Suprapubic skin (tissue), 4 donors: ENCODE data around the gene SMOC2. TPM values are rescaled to one million over a fixed set of nuclear protein-coding genes. Genes with fewer than 3 reads are reported as not detected.

Experiments
- DNase-seq, 2 donors: peaks; one replicate each; pipeline ENCODE4 v3.0.0-alpha.2; 2019; ENCODE audit warnings: low spot score in 2 of 2
- H3K27ac ChIP-seq: fragments of 200-600 bp; sonication (generic); one replicate; pipeline ENCODE4 v1.5.1; 2019
- H3K27me3 ChIP-seq: fragments of 200-600 bp; sonication (generic); one replicate; pipeline ENCODE4 v1.5.1; 2019
- H3K36me3 ChIP-seq: fragments of 200-600 bp; sonication (generic); one replicate; pipeline ENCODE4 v1.5.1; 2019
- H3K4me1 ChIP-seq: fragments of 200-600 bp; sonication (generic); one replicate; pipeline ENCODE4 v1.5.1; 2019
- H3K4me3 ChIP-seq: fragments of 200-600 bp; sonication (generic); one replicate; pipeline ENCODE4 v1.5.1; 2019; ENCODE audit warnings: mild to moderate bottlenecking
- H3K9me3 ChIP-seq: fragments of 200-600 bp; sonication (generic); one replicate; pipeline ENCODE4 v1.5.1; 2019
- CTCF ChIP-seq, 2 donors: fragments of 200-600 bp in 1 of 2; fragments of 450-650 bp in 1 of 2; sonication (generic) in 1 of 2; IDR thresholded peaks; one replicate each; pipeline ENCODE4 v1.5.1; 2016 to 2019; ENCODE audit warnings: antibody characterized with exemption in 2 of 2, mild to moderate bottlenecking in 1 of 2, moderate library complexity in 1 of 2
- EP300 ChIP-seq: sonication (generic); formaldehyde crosslinking; IDR thresholded peaks from one replicate; pipeline ENCODE4 v1.6.1; 2017; ENCODE audit warnings: antibody characterized with exemption
- POLR2A ChIP-seq, 2 donors: fragments of 450-650 bp; IDR thresholded peaks; one replicate each; pipeline ENCODE4 v1.6.1; 2017; ENCODE audit warnings: antibody characterized with exemption in 2 of 2, mild to moderate bottlenecking in 2 of 2, moderate library complexity in 2 of 2
- POLR2AphosphoS5 ChIP-seq, 3 donors: sonication (generic); formaldehyde crosslinking; IDR thresholded peaks; one replicate each; pipeline ENCODE4 v1.6.1; 2017; ENCODE audit warnings: antibody characterized with exemption in 3 of 3
- WGBS: methylation state at CpG from one replicate; pipeline ENCODE4 v1.1.5; 2018; 5-methylcytosine and 5-hydroxymethylcytosine counted together
- total RNA-seq, 4 donors: library from RNA; depleted of rRNA; stranded (reverse); fragments of >200 nt; gene quantifications; one replicate each; pipeline ENCODE4 v1.1.0, GENCODE V29; 2016

The SMOC2 gene
- total RNA-seq, 4 donors from 2014 or later: 16.2 to 22.9 (median 18.8) TPM

- Histone ChIP-seq H3K36me3 (no peaks in the 10 kb centered on the region), H3K27me3 (peaks cover 9% of the 10 kb centered on the region), H3K9me3 (no peaks in the 10 kb centered on the region), H3K27ac (no peak overlapping the region), H3K4me1 (no peaks in the 10 kb centered on the region), H3K4me3 (no peak overlapping the region)
- TF ChIP-seq CTCF (IDR thresholded peaks at IDR 0.05) (no peak), POLR2A (IDR thresholded peaks at IDR 0.05) (no peak), POLR2AphosphoS5 (IDR thresholded peaks at IDR 0.05) (no peak), EP300 (no peak)
- no peak for DNase-seq
- WGBS: 88% methylated on average over 4 of the region's 4 CpGs
Measured at GRCh38 chr6:168714547-168715260, 273.7 kb downstream of the SMOC2 start.

DNA sequence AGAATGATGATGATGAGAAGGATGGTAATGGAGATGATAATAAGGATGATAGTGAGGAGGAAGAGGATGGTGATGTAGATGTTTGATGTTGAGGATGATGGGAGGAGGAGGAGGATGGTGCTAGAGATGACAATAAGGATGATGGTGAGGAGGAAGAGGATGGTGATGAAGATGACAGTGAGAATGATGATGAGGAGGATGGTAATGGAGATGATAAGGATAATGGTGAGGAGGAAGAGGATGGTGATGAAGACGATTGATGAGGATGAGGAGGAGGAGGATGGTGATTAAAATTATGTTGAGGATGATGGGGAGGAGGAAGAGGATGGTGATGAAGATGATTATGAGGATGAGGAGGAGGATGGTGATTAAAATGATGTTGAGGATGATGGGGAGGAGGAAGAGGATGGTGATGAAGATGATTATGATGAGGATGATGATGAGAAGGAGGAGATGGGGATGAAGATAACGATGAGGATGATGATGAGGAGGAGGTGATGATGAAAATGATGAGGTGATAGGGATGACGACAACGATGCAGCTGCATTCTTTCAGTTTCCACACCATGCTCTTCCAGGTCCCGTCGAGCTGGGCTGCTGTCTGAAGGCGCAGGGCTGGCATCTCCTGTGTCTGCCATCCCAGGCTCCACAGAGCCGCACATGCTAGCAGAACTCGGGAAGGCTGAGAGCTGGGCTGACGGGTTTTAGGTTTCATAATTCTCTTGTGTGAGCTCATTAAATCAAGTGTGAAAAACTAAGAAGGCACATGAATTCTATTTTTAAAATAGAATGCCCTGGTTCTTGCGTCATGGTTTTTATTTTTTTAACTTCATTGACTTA is 274.9 kb downstream of the SMOC2 start:
- Histone ChIP-seq H3K4me1 (no peaks in the 10 kb centered on the region), H3K36me3 (no peaks in the 10 kb centered on the region), H3K4me3 (no peak overlapping the region), H3K27ac (no peak overlapping the region), H3K27me3 (peaks cover 6% of the 10 kb centered on the region), H3K9me3 (no peaks in the 10 kb centered on the region)
- no peak for TF ChIP-seq EP300
- no peak for TF ChIP-seq POLR2AphosphoS5 (IDR thresholded peaks at IDR 0.05)
- TF ChIP-seq POLR2A (IDR thresholded peaks at IDR 0.05): no peak
- no peak for TF ChIP-seq CTCF (IDR thresholded peaks at IDR 0.05)
- 75% methylated on average over 11 of the region's 11 CpGs for WGBS
- DNase-seq: no peak

- no peaks in the 10 kb centered on the region for H3K36me3 ChIP-seq
- WGBS: 91% methylated on average over 7 of the region's 7 CpGs
- DNase-seq: no peak
Measured at GRCh38 chr6:168716581-168716980, 275.6 kb downstream of the SMOC2 start.

GRCh38 chr6:168717491-168717890 is 276.5 kb downstream of the SMOC2 start:
- WGBS: 89% methylated on average over 22 of the region's 22 CpGs

More at GRCh38 chr6:168716581-168716980, 275.6 kb downstream of the SMOC2 start:
- H3K27me3 ChIP-seq: peaks cover 6% of the 10 kb centered on the region
- H3K27ac ChIP-seq: no peak overlapping the region
- H3K4me3 ChIP-seq: no peak overlapping the region
- no peaks in the 10 kb centered on the region for H3K4me1 ChIP-seq
- H3K9me3 ChIP-seq: no peaks in the 10 kb centered on the region
- TF ChIP-seq POLR2AphosphoS5 (IDR thresholded peaks at IDR 0.05): no peak
- no peak for TF ChIP-seq CTCF (IDR thresholded peaks at IDR 0.05)
- TF ChIP-seq POLR2A (IDR thresholded peaks at IDR 0.05): no peak
- no peak for TF ChIP-seq EP300

More at GRCh38 chr6:168717491-168717890, 276.5 kb downstream of the SMOC2 start:
- H3K4me1 ChIP-seq: no peaks in the 10 kb centered on the region
- H3K27me3 ChIP-seq: peaks cover 6% of the 10 kb centered on the region
- H3K36me3 ChIP-seq: no peaks in the 10 kb centered on the region
- H3K4me3 ChIP-seq: no peak overlapping the region
- TF ChIP-seq CTCF (IDR thresholded peaks at IDR 0.05): no peak
- no peak for TF ChIP-seq POLR2A (IDR thresholded peaks at IDR 0.05)
- no peak for TF ChIP-seq EP300
- no peak for TF ChIP-seq POLR2AphosphoS5 (IDR thresholded peaks at IDR 0.05)
- H3K9me3 ChIP-seq: no peaks in the 10 kb centered on the region
- H3K27ac ChIP-seq: no peak overlapping the region
- DNase-seq: no peak

Other genes with a start within 250 kb of the SMOC2 start
- gene DACT2, start 121.4 kb upstream of the SMOC2 start, total RNA-seq: 10 to 100 TPM in 2 of 4 donors, 1 to 10 TPM in 2; 6.0 to 19.9 (median 10.0) TPM